ACC112 (cell line): ENCODE data around the gene DDOST.
A peak's percentile ranks its signal among the peaks of the same experiment; 100 is the strongest.
"Not testable (repeated sequence)": the region's sequence is repeated elsewhere in the genome, so short reads cannot be mapped to it uniquely, and the experiment has no call there.

Source experiments
- H2AFZ ChIP-seq: fragments of 200-600 bp; sonication (generic); one replicate; pipeline ENCODE4 v1.6.0; 2017; ENCODE audit warnings: antibody characterized with exemption, low read length; ENCODE audit not compliant: unreplicated experiment
- H3K27ac ChIP-seq: fragments of 200-600 bp; sonication (generic); 2 replicates; pipeline ENCODE4 v1.5.1; 2014; ENCODE audit warnings: low read depth, mild to moderate bottlenecking, antibody characterized with exemption, low read length, moderate library complexity
- H3K27me3 ChIP-seq: fragments of 200-600 bp; sonication (generic); 2 replicates; pipeline ENCODE4 v1.6.1; 2014; ENCODE audit warnings: mild to moderate bottlenecking, antibody characterized with exemption, low read length, moderate library complexity, mixed read lengths; ENCODE audit not compliant: insufficient read depth
- H3K36me3 ChIP-seq: fragments of 200-600 bp; sonication (generic); 2 replicates; pipeline ENCODE4 v1.6.1; 2016; ENCODE audit warnings: mild to moderate bottlenecking, antibody characterized with exemption, low read length, moderate library complexity, mixed read lengths; ENCODE audit not compliant: insufficient read depth
- H3K4me1 ChIP-seq: fragments of 200-600 bp; sonication (generic); one replicate; pipeline ENCODE4 v1.6.1; 2016; ENCODE audit warnings: low read length, mixed read lengths; ENCODE audit not compliant: insufficient read depth, unreplicated experiment, control insufficient read depth
- H3K4me3 ChIP-seq: fragments of 200-600 bp; sonication (generic); 2 replicates; pipeline ENCODE4 v1.5.1; 2014; ENCODE audit warnings: mild to moderate bottlenecking, low read depth, low read length
- H3K79me2 ChIP-seq: fragments of 200-600 bp; sonication (generic); one replicate; pipeline ENCODE4 v1.6.0; 2016; ENCODE audit warnings: low read length; ENCODE audit not compliant: control insufficient read depth, unreplicated experiment, insufficient read depth

The DDOST gene

DNA sequence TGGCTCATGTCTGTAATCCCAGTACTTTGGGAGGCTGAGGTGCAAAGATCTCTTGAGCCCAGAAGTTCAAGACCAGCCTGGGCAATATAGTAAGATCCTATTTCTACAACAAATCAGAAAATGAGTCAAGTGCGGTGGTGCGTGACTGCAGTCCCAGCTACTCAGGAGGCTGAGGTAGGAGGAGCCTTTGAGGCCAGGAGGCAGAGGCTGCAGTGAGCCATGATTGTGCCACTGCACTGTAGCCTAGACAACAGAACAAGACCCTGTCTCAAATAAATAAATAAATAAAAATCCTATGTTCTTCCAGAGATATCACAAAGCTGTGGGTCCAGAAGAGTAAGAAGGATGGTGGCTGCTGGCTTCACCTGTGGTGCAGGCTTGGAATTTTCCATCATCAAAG is 50.2 kb downstream of the DDOST start:
- H3K79me2 ChIP-seq = no peaks in the 10 kb centered on the region
- H3K27me3 ChIP-seq = no peaks in the 10 kb centered on the region
- H3K4me3 ChIP-seq = no peak overlapping the region
- H3K27ac ChIP-seq = no peak overlapping the region
- H2AFZ ChIP-seq = no peak overlapping the region
- no peaks in the 10 kb centered on the region for H3K36me3 ChIP-seq
- peaks cover 21% of the 10 kb centered on the region for H3K4me1 ChIP-seq

DNA sequence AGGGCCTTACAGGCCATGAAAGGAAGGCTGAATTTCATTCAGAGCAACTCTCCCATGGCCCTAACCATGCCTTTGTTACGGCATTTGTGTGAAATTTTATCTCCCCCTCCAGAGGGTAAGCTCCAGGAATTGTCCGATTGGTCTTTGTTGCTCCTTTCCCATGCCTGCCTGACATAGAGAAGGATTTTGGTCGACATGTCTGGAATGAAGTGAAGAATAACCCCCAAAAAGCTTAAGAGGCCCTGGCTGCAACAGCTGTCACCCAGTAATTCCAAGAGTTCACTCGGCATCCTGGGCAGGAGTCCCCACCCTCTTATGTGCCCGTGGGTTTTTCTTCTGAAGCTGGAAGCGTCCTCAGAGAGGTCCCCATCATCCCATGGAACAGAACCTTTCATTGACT is 51.6 kb downstream of the DDOST start:
- H3K36me3 ChIP-seq = no peaks in the 10 kb centered on the region
- no peaks in the 10 kb centered on the region for H3K27me3 ChIP-seq
- H3K79me2 ChIP-seq = no peaks in the 10 kb centered on the region
- no peak overlapping the region for H2AFZ ChIP-seq
- H3K4me1 ChIP-seq = peaks cover 26% of the 10 kb centered on the region
- H3K27ac ChIP-seq = no peak overlapping the region
- no peak overlapping the region for H3K4me3 ChIP-seq

- peaks cover 36% of the 10 kb centered on the region for H3K4me1 ChIP-seq
- H3K36me3 ChIP-seq, H3K27me3 ChIP-seq, H3K4me3 ChIP-seq, H3K27ac ChIP-seq, H3K79me2 ChIP-seq, H2AFZ ChIP-seq: not testable (repeated sequence)
Observed at GRCh38 chr1:20606801-20607570, 54.2 kb downstream of the DDOST start.

DNA sequence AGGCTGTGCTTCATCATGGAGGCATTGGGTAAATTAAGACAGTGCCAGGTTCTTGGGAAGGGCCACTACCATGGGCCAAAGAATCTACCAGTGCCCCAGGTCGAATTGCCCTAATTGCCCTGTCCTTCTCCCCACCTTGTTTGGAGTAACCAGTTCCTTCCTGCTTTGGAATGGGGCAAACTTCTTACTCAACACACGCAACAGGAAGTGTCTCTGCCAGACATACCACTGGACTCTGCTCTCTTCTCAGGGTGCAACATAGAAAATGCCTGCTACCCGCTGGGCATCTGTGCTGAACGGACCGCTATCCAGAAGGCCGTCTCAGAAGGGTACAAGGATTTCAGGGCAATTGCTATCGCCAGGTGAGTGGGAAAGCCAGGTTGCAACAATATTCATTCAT is 56.5 kb downstream of the DDOST start:
- Histone ChIP-seq H2AFZ (no peak overlapping the region), H3K27ac (peak overlapping the region; percentile 94), H3K79me2 (no peaks in the 10 kb centered on the region), H3K4me1 (peaks cover 57% of the 10 kb centered on the region), H3K27me3 (no peaks in the 10 kb centered on the region), H3K36me3 (no peaks in the 10 kb centered on the region), H3K4me3 (no peak overlapping the region)

DNA sequence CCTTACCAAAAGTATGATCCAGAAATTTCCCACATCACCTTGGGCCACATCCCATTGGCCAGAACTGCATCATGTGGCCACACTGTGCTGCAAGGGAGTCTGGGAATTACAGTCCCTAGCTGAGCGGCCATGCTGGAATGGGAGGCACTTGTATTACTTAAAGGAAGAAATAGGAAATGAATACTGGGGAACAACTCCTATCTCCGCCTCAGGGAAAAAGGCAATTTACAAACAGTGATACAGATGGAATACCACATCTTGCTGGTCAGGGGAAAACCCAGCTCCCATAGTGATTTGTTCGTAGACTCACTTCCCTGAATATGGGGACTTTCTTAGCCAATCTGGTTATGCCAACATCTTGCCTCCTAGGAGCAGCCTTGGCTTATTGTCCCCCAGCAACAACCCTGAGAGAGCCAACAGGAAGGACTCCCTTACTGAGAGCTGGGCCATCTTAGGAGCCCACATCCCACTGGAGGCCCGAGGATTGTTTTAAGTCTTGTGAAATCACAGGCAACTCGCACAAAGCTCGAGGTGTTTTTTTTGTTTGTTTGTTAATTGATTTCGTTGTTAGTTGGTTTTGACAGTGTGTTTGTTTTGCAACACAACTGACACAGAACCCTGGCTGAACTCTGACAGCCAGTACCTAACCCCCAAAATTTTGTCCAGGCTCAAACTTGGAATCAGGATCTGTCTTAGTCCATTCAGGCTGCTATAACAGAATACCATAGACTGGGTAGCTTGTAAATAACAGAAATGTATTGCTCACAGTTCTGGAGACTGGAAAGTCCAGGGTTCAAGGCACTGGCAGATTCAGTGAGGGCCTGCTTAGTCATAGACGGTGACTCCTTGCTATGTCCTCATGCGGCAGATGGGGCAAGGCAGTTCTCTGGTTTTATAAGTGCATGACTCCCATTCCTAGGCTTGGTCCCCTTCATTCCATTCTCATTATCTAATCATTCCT is 57.4 kb downstream of the DDOST start:
- H3K4me3 ChIP-seq = no peak overlapping the region
- H3K27ac ChIP-seq = peak overlapping the region; percentile 94
- peak overlapping the region; percentile 44 for H2AFZ ChIP-seq
- H3K36me3 ChIP-seq = no peaks in the 10 kb centered on the region
- H3K27me3 ChIP-seq = no peaks in the 10 kb centered on the region
- no peaks in the 10 kb centered on the region for H3K79me2 ChIP-seq
- peaks cover 57% of the 10 kb centered on the region for H3K4me1 ChIP-seq

DNA sequence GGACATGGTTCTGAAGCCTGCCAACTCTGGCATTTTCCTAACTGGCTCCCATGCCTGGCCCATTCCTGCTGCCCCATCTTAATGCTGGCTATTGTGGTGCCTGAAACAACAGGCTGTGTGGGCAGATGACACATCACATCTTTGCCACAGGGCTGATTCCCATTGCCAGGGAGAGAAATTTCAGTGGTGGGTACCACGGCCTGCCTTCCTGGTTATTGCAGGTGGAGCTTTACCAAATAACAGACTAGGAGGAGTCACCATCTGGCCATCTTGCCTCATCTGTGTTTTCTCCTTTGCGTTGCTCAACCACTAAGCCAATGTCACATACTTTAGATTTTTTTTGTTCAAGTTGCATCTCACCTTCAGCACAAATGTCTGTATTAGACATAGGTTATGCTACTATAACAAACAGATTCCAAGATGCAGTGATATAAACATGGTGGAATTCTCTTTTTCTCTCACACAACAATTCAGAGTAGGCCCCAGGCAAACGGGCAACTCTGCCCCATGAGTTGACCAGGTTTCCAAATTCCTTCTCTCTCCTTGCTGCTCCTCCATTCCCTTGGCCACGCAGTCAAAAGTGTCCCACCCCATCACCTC is 58.2 kb downstream of the DDOST start:
- Histone ChIP-seq H3K79me2 (no peaks in the 10 kb centered on the region), H3K36me3 (no peaks in the 10 kb centered on the region), H3K4me3 (no peak overlapping the region), H2AFZ (no peak overlapping the region), H3K27me3 (no peaks in the 10 kb centered on the region), H3K27ac (peak overlapping the region; percentile 94), H3K4me1 (peaks cover 57% of the 10 kb centered on the region)
